MM.1S (cell line): ENCODE data around the gene ANXA10.

Experiments used
- DNase-seq: peaks from one replicate; pipeline ENCODE4 v3.0.0-alpha.2; 2015
- H2AFZ ChIP-seq: fragments of 300-600 bp; sonication (generic); 2 replicates; pipeline ENCODE4 v1.6.0; 2016; ENCODE audit warnings: antibody characterized with exemption, low read length
- H3F3A ChIP-seq: fragments of 300-600 bp; sonication (generic); 2 replicates; pipeline ENCODE4 v1.6.1; 2016; ENCODE audit warnings: mild to moderate bottlenecking, antibody characterized with exemption, low read length, moderate library complexity, mixed read lengths; ENCODE audit not compliant: insufficient read depth
- H3K27ac ChIP-seq: fragments of 300-600 bp; sonication (generic); 2 replicates; pipeline ENCODE4 v1.5.1; 2016; ENCODE audit warnings: mild to moderate bottlenecking, low read length
- H3K27me3 ChIP-seq: fragments of 300-600 bp; sonication (generic); replicated peaks from 2 replicates; pipeline ENCODE4 v1.6.0; 2016; ENCODE audit warnings: low read length; ENCODE audit not compliant: insufficient read depth
- H3K36me3 ChIP-seq: fragments of 300-600 bp; sonication (generic); replicated peaks from 2 replicates; pipeline ENCODE4 v1.6.1; 2016; ENCODE audit warnings: mild to moderate bottlenecking, low read length, mixed read lengths; ENCODE audit not compliant: insufficient read depth
- H3K4me1 ChIP-seq: fragments of 300-600 bp; sonication (generic); 2 replicates; pipeline ENCODE4 v1.6.1; 2016; ENCODE audit warnings: low read length, mixed read lengths
- H3K4me2 ChIP-seq: fragments of 300-600 bp; sonication (generic); 2 replicates; pipeline ENCODE4 v1.6.0; 2016; ENCODE audit warnings: low read depth, low read length
- H3K4me3 ChIP-seq: fragments of 300-600 bp; sonication (generic); 2 replicates; pipeline ENCODE4 v1.5.1; 2016; ENCODE audit warnings: low read length, mixed read lengths
- H3K79me2 ChIP-seq: fragments of 300-600 bp; sonication (generic); 2 replicates; pipeline ENCODE4 v1.6.1; 2016; ENCODE audit warnings: mixed run types, low read length, mixed read lengths
- H3K9ac ChIP-seq: fragments of 300-600 bp; sonication (generic); 2 replicates; pipeline ENCODE4 v1.6.1; 2016; ENCODE audit warnings: low read length, mixed read lengths
- H3K9me2 ChIP-seq: fragments of 300-600 bp; sonication (generic); replicated peaks from 2 replicates; pipeline ENCODE4 v1.6.1; 2016; ENCODE audit warnings: mild to moderate bottlenecking, low read length, mixed read lengths; ENCODE audit not compliant: insufficient read depth
- H3K9me3 ChIP-seq: fragments of 300-600 bp; sonication (generic); replicated peaks from 2 replicates; pipeline ENCODE4 v1.6.1; 2016; ENCODE audit warnings: mild to moderate bottlenecking, low read length, mixed read lengths; ENCODE audit not compliant: insufficient read depth
- H4K20me1 ChIP-seq: fragments of 300-600 bp; sonication (generic); 2 replicates; pipeline ENCODE4 v1.6.1; 2016; ENCODE audit warnings: mild to moderate bottlenecking, low read length, moderate library complexity, mixed read lengths; ENCODE audit not compliant: insufficient read depth
- EZH2 ChIP-seq: fragments of 300-600 bp; sonication (generic); optimal IDR thresholded peaks from 2 replicates; pipeline ENCODE3; 2017; ENCODE audit warnings: low read depth, mild to moderate bottlenecking, antibody characterized with exemption, low read length, mixed read lengths
- EZH2phosphoT487 ChIP-seq: fragments of 300-600 bp; sonication (generic); IDR thresholded peaks from 2 replicates; pipeline ENCODE4 v1.6.1; 2018; ENCODE audit warnings: antibody characterized with exemption, low read length
- TF ChIP-seq, protein P1 (sequence below): fragments of 300-600 bp; sonication (generic); IDR thresholded peaks from 2 replicates; pipeline ENCODE4 v1.5.1; 2016; ENCODE audit warnings: antibody characterized with exemption, low read length, mixed read lengths

Gene ANXA10

DNA sequence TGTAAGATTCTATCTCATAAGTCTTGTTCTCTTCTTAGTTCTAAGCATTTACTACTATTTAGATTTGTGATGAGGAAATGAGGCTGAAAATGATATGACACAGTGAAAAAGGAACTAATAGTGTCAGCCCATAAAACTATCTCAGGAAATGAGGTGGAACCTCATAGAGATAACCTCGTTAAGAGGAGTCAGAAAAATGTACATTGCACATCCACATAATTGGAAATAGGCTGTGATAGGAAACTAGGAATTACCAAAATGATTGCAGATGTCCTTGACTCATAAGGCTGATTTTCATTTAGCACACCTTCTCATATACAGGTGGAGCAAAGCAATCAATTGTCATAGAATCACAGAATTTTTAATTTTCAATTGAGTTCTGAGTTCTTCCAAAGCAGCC is 26.8 kb downstream of the ANXA10 start:
- Histone ChIP-seq H3K9me2 (no peaks in the 10 kb centered on the region), H3K36me3 (no peaks in the 10 kb centered on the region), H4K20me1 (no peaks in the 10 kb centered on the region), H3K27ac (no peak overlapping the region), H3K27me3 (no peaks in the 10 kb centered on the region), H3K9me3 (no peaks in the 10 kb centered on the region), H3K79me2 (no peaks in the 10 kb centered on the region), H3K4me3 (no peak overlapping the region), H3F3A (no peaks in the 10 kb centered on the region), H3K4me2 (no peak overlapping the region), H3K4me1 (no peaks in the 10 kb centered on the region), H3K9ac (no peak overlapping the region), H2AFZ (no peak overlapping the region)
- no peak for TF ChIP-seq EZH2
- DNase-seq = no peak

DNA sequence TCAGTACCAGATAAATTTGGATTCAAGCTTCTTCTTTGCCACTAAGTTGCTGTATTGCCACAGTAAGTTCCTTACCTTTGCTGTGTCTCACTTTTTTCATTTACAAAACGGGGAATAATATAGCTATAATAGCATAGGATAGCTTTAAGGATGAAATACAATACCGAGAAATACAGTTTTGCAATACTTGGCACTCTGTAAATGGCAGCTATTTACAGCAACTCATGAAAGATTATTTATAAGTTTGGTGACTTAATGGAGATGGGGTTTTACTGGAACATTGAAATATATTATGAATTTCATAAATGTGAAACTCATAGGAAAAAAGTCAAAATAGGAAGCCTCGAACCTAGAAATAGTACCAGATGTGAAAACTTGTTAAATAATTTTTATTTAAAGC is 27.6 kb downstream of the ANXA10 start:
- no peaks in the 10 kb centered on the region for H3K4me1 ChIP-seq
- H3K9me2 ChIP-seq = no peaks in the 10 kb centered on the region
- no peaks in the 10 kb centered on the region for H3K27me3 ChIP-seq
- no peak for DNase-seq
- TF ChIP-seq EZH2 (no peak), EZH2phosphoT487 (no peak)
- H2AFZ ChIP-seq = no peak overlapping the region
- H3K4me3 ChIP-seq = no peak overlapping the region
- no peak overlapping the region for H3K9ac ChIP-seq
- H3K4me2 ChIP-seq = no peak overlapping the region
- H3K9me3 ChIP-seq = no peaks in the 10 kb centered on the region
- H3K79me2 ChIP-seq = no peaks in the 10 kb centered on the region
- no peak overlapping the region for H3K27ac ChIP-seq
- no peaks in the 10 kb centered on the region for H3K36me3 ChIP-seq
- H4K20me1 ChIP-seq = no peaks in the 10 kb centered on the region
- H3F3A ChIP-seq = no peaks in the 10 kb centered on the region

DNA sequence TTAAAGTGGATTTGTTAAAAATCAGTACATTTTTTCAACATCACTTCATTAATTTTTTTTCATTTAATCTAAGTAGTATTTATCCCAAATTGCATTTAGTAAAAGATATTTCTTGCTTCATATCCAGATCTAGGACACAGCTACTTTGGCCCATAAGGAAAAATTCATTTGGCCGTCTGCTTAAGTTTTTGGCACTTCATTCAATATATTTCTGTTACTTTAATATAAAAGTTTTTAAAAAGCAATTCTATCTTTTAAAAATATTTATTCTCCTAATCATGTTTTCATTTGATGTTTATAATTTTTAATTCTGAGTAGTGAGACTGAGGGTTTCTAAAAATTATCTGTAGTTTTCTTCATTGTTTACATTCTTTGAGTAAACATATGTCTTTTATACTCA is 28.5 kb downstream of the ANXA10 start:
- H3K9me2 ChIP-seq = no peaks in the 10 kb centered on the region
- H3K4me3 ChIP-seq = no peak overlapping the region
- no peaks in the 10 kb centered on the region for H3K79me2 ChIP-seq
- no peaks in the 10 kb centered on the region for H4K20me1 ChIP-seq
- no peak overlapping the region for H3K27ac ChIP-seq
- H3K4me1 ChIP-seq = no peaks in the 10 kb centered on the region
- no peak overlapping the region for H2AFZ ChIP-seq
- no peak for DNase-seq
- no peaks in the 10 kb centered on the region for H3F3A ChIP-seq
- no peak overlapping the region for H3K4me2 ChIP-seq
- no peaks in the 10 kb centered on the region for H3K27me3 ChIP-seq
- TF ChIP-seq EZH2 (no peak), EZH2phosphoT487 (no peak)
- TF ChIP-seq, protein P1, sequence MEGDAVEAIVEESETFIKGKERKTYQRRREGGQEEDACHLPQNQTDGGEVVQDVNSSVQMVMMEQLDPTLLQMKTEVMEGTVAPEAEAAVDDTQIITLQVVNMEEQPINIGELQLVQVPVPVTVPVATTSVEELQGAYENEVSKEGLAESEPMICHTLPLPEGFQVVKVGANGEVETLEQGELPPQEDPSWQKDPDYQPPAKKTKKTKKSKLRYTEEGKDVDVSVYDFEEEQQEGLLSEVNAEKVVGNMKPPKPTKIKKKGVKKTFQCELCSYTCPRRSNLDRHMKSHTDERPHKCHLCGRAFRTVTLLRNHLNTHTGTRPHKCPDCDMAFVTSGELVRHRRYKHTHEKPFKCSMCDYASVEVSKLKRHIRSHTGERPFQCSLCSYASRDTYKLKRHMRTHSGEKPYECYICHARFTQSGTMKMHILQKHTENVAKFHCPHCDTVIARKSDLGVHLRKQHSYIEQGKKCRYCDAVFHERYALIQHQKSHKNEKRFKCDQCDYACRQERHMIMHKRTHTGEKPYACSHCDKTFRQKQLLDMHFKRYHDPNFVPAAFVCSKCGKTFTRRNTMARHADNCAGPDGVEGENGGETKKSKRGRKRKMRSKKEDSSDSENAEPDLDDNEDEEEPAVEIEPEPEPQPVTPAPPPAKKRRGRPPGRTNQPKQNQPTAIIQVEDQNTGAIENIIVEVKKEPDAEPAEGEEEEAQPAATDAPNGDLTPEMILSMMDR = no peak
- H3K9me3 ChIP-seq = no peaks in the 10 kb centered on the region
- no peaks in the 10 kb centered on the region for H3K36me3 ChIP-seq
- H3K9ac ChIP-seq = no peak overlapping the region

DNA sequence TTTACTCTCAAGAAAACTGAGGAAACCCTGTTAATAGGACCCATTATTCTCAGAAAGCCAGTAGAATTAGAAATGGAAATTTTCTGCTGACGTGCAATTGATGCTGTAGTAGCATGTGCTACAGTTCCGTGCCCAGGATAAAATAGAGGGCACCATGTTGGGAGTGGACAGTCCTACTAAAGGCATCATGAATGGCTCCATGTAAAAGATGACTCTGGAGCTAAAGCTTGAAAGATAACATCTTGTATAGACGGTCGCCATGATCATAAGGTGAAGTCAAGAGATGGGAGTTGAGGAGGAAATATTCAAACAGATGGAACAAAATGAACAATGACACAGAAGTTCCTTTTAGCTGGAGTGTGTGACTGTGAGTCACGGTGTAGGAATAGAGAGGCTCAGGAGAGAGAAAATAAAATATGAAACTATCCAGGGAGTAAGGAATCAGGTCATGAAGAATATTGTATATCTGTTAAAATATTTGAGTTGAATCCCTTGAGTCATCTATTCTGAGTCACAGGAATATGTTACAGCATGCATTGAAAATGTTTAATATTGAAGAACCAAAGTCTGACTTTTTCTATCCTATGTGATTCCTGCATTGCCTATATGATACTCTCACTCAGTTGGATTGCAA is 31.8 kb downstream of the ANXA10 start:
- Histone ChIP-seq H3K27me3 (no peaks in the 10 kb centered on the region), H3K4me3 (no peak overlapping the region), H3K9ac (no peak overlapping the region), H3K27ac (no peak overlapping the region), H3K36me3 (no peaks in the 10 kb centered on the region), H3K9me3 (no peaks in the 10 kb centered on the region), H3F3A (no peaks in the 10 kb centered on the region), H3K79me2 (no peaks in the 10 kb centered on the region), H3K4me1 (no peaks in the 10 kb centered on the region), H3K9me2 (no peaks in the 10 kb centered on the region), H2AFZ (no peak overlapping the region), H4K20me1 (no peaks in the 10 kb centered on the region), H3K4me2 (no peak overlapping the region)
- no peak for TF ChIP-seq EZH2
- DNase-seq = no peak

DNA sequence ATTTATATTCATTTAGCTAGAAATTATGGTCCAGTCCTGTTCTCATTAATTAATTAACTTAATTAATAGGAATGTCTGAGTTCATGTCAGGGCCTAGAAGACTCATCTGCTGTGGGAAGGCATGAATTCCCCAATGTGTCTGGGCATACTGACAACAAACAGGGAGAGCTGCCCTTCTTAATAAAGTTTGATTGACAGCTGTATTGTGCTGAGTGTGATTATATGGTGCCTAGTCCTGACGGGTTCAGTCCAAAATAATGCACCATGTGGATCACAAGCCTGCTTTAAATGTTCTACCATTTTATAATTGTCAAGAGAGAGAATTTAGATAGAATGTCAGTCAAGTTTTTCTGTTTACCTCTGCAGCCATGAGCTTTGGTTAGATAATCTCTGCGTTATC is 34.6 kb downstream of the ANXA10 start:
- no peak overlapping the region for H3K4me3 ChIP-seq
- no peak for DNase-seq
- H3K4me1 ChIP-seq = no peaks in the 10 kb centered on the region
- no peaks in the 10 kb centered on the region for H3K79me2 ChIP-seq
- no peak overlapping the region for H3K27ac ChIP-seq
- H3K9ac ChIP-seq = no peak overlapping the region
- no peaks in the 10 kb centered on the region for H3K36me3 ChIP-seq
- no peak overlapping the region for H3K4me2 ChIP-seq
- no peak for TF ChIP-seq EZH2phosphoT487
- TF ChIP-seq, protein P1 = no peak
- TF ChIP-seq EZH2 = no peak
- no peaks in the 10 kb centered on the region for H3K9me3 ChIP-seq
- no peaks in the 10 kb centered on the region for H3K9me2 ChIP-seq
- H3K27me3 ChIP-seq = no peaks in the 10 kb centered on the region
- H4K20me1 ChIP-seq = no peaks in the 10 kb centered on the region
- no peaks in the 10 kb centered on the region for H3F3A ChIP-seq
- H2AFZ ChIP-seq = no peak overlapping the region
